Upper lobe of left lung (tissue), 4 donors: ENCODE results near the gene SHISA7.

ENCODE experiments used
- POLR2A ChIP-seq, 4 donors: fragments of 450-650 bp; IDR thresholded peaks; one replicate each; pipeline ENCODE4 v1.5.1; 2016 to 2017; ENCODE audit warnings: antibody characterized with exemption in 4 of 4, mild to moderate bottlenecking in 2 of 4
- TF ChIP-seq, protein P1 (sequence below), 6 experiments: fragments of 450-650 bp in 4 of 6; fragments of 200-600 bp in 2 of 6; sonication (generic) in 2 of 6; IDR thresholded peaks; one replicate each; pipeline ENCODE4 v1.5.1; 2016 to 2019; ENCODE audit warnings: antibody characterized with exemption in 6 of 6

DNA sequence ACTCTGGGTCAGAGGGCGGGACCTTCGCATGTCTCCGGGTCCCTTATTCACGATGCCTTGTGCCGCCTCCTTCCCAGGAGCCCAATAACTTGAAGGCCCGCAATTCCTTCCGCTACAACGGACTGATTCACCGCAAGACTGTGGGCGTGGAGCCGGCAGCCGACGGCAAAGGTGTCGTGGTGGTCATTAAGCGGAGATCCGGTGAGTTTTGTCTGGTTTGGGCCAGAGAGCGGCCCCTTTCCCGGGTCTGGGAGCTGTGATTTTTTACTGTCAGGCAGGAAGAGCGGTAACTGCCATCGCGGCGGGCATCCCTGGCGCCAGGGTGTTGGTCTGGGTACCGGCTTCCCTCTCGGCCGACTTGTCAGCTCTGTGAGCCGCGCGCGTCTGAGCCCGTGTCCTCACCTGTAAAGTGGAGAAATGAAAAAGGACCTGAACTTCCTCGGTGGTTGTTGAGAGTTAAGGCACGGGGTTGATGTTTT lies 56.6 kb downstream of the SHISA7 start:
- no peak for TF ChIP-seq POLR2A (IDR thresholded peaks at IDR 0.05)
- TF ChIP-seq, protein P1, sequence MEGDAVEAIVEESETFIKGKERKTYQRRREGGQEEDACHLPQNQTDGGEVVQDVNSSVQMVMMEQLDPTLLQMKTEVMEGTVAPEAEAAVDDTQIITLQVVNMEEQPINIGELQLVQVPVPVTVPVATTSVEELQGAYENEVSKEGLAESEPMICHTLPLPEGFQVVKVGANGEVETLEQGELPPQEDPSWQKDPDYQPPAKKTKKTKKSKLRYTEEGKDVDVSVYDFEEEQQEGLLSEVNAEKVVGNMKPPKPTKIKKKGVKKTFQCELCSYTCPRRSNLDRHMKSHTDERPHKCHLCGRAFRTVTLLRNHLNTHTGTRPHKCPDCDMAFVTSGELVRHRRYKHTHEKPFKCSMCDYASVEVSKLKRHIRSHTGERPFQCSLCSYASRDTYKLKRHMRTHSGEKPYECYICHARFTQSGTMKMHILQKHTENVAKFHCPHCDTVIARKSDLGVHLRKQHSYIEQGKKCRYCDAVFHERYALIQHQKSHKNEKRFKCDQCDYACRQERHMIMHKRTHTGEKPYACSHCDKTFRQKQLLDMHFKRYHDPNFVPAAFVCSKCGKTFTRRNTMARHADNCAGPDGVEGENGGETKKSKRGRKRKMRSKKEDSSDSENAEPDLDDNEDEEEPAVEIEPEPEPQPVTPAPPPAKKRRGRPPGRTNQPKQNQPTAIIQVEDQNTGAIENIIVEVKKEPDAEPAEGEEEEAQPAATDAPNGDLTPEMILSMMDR (IDR thresholded peaks at IDR 0.05) = no peak
